KG1 (cell line): Measurements from ENCODE around the gene MCL1.
"Not testable (repeated sequence)": the region's sequence is repeated elsewhere in the genome, so short reads cannot be mapped to it uniquely, and the experiment has no call there.

Experiments
- DNase-seq: peaks from one replicate; lab custom pipeline; 2025; lab: John Stamatoyannopoulos, UW

Gene MCL1

GRCh38 chr1:150602372-150602771 lies 23.0 kb upstream of the MCL1 start:
- not testable (repeated sequence) for DNase-seq

GRCh38 chr1:150601540-150601939 lies 22.1 kb upstream of the MCL1 start:
- no peak for DNase-seq

GRCh38 chr1:150598346-150598745 lies 18.9 kb upstream of the MCL1 start:
- not testable (repeated sequence) for DNase-seq

- DNase-seq = no peak
Measured at GRCh38 chr1:150596976-150597375, 17.6 kb upstream of the MCL1 start.

GRCh38 chr1:150596095-150596892 lies 16.9 kb upstream of the MCL1 start:
- no peak for DNase-seq

- no peak for DNase-seq
Measured at GRCh38 chr1:150582371-150582770, 3.0 kb upstream of the MCL1 start.

GRCh38 chr1:150581962-150582361 lies 2.6 kb upstream of the MCL1 start:
- not testable (repeated sequence) for DNase-seq

GRCh38 chr1:150581437-150581836 lies 2.0 kb upstream of the MCL1 start:
- DNase-seq = not testable (repeated sequence)

- DNase-seq = not testable (repeated sequence)
Measured at GRCh38 chr1:150580966-150581365, 1.6 kb upstream of the MCL1 start.

- DNase-seq = no peak
Measured at GRCh38 chr1:150579945-150580642, 684 bp upstream of the MCL1 start.

- DNase-seq = no peak
Measured at GRCh38 chr1:150578272-150579109, 919 bp downstream of the MCL1 start.

- DNase-seq = no peak
Measured at GRCh38 chr1:150577557-150578271, 1.7 kb downstream of the MCL1 start.

GRCh38 chr1:150576794-150577556 lies 2.4 kb downstream of the MCL1 start:
- no peak for DNase-seq

GRCh38 chr1:150576367-150576711 lies 3.1 kb downstream of the MCL1 start:
- no peak for DNase-seq

- DNase-seq = no peak
Measured at GRCh38 chr1:150575518-150576366, 3.7 kb downstream of the MCL1 start.

GRCh38 chr1:150575072-150575489 lies 4.3 kb downstream of the MCL1 start:
- no peak for DNase-seq

- DNase-seq = no peak
Measured at GRCh38 chr1:150574260-150575071, 4.9 kb downstream of the MCL1 start.

- not testable (repeated sequence) for DNase-seq
Measured at GRCh38 chr1:150573648-150574071, 5.8 kb downstream of the MCL1 start.

- DNase-seq = no peak
Measured at GRCh38 chr1:150572918-150573647, 6.3 kb downstream of the MCL1 start.
